ENCODE results near the gene RAP2C.
"Not testable (repeated sequence)": the region's sequence is repeated elsewhere in the genome, so short reads cannot be mapped to it uniquely, and the experiment has no call there.

RAP2C gene

GRCh38 chrX:132199941-132200340, 19.3 kb downstream of the RAP2C start:
- DNase-seq (ENCODE audit: low read depth), result no peak

- no peak for DNase-seq (ENCODE audit: low read depth)
Measured at GRCh38 chrX:132193872-132194574, 25.2 kb downstream of the RAP2C start.

GRCh38 chrX:132191938-132192337, 27.3 kb downstream of the RAP2C start:
- no peak for DNase-seq (ENCODE audit: low read depth)

- no peak for DNase-seq (ENCODE audit: low read depth)
Measured at GRCh38 chrX:132188175-132188574, 31.1 kb downstream of the RAP2C start.

GRCh38 chrX:132187451-132187850, 31.8 kb downstream of the RAP2C start:
- DNase-seq (ENCODE audit: low read depth), result no peak

- DNase-seq (ENCODE audit: low read depth), result no peak
Measured at GRCh38 chrX:132184871-132185270, 34.4 kb downstream of the RAP2C start.

- no peak for DNase-seq (ENCODE audit: low read depth)
Measured at GRCh38 chrX:132181364-132181763, 37.9 kb downstream of the RAP2C start.

GRCh38 chrX:132180929-132181328, 38.3 kb downstream of the RAP2C start:
- DNase-seq (ENCODE audit: low read depth), result no peak

GRCh38 chrX:132173647-132174046, 45.6 kb downstream of the RAP2C start:
- DNase-seq (ENCODE audit: low read depth), result no peak

- peak; percentile 5 for DNase-seq (ENCODE audit: low read depth)
Measured at GRCh38 chrX:132171881-132172280, 47.4 kb downstream of the RAP2C start.

- no peak for DNase-seq (ENCODE audit: low read depth)
Measured at GRCh38 chrX:132171478-132171877, 47.8 kb downstream of the RAP2C start.

GRCh38 chrX:132169554-132169953, 49.7 kb downstream of the RAP2C start:
- DNase-seq (ENCODE audit: low read depth), result no peak

- peak; percentile 1 for DNase-seq (ENCODE audit: low read depth)
Measured at GRCh38 chrX:132165651-132166050, 53.6 kb downstream of the RAP2C start.

- no peak for DNase-seq (ENCODE audit: low read depth)
Measured at GRCh38 chrX:132165005-132165404, 54.2 kb downstream of the RAP2C start.

- not testable (repeated sequence) for DNase-seq (ENCODE audit: low read depth)
Measured at GRCh38 chrX:132163094-132163493, 56.2 kb downstream of the RAP2C start.

GRCh38 chrX:132153166-132153565, 66.1 kb downstream of the RAP2C start:
- DNase-seq (ENCODE audit: low read depth), result no peak
